ENCODE measurements around the gene PTDSS2. TPM values are rescaled to one million over a fixed set of nuclear protein-coding genes. Genes with fewer than 3 reads are reported as not detected.

The PTDSS2 gene
- polyA plus RNA-seq, 1 experiment: 25.8 TPM

GRCh38 chr11:488579-488978 lies 38.5 kb downstream of the PTDSS2 start:
- DNase-seq (ENCODE audit: low read depth): no peak

GRCh38 chr11:488992-489391 lies 38.9 kb downstream of the PTDSS2 start:
- no peak for DNase-seq (ENCODE audit: low read depth)
- ChIA-PET CTCF (no interaction called here), POLR2A (no interaction called here)
- Histone ChIP-seq H3K4me3 (ENCODE audit: low read depth, low read length) (no peak overlapping the region), H3K27me3 (ENCODE audit: control insufficient read depth, insufficient read depth, low read length) (no peaks in the 10 kb centered on the region), H3K36me3 (ENCODE audit: control insufficient read depth, insufficient read depth, low read length) (peaks cover 11% of the 10 kb centered on the region)
- TF ChIP-seq CTCF (IDR thresholded peaks at IDR 0.05; ENCODE audit: insufficient read depth, low read depth, low read length): no peak

More at GRCh38 chr11:488579-488978, 38.5 kb downstream of the PTDSS2 start:
- no peaks in the 10 kb centered on the region for H3K27me3 ChIP-seq (ENCODE audit: control insufficient read depth, insufficient read depth, low read length)
- CTCF ChIA-PET: no interaction called here
- POLR2A ChIA-PET: no interaction called here
- TF ChIP-seq CTCF (IDR thresholded peaks at IDR 0.05; ENCODE audit: insufficient read depth, low read depth, low read length): no peak
- H3K4me3 ChIP-seq (ENCODE audit: low read depth, low read length): no peak overlapping the region
- H3K36me3 ChIP-seq (ENCODE audit: control insufficient read depth, insufficient read depth, low read length): peaks cover 9% of the 10 kb centered on the region

- peaks cover 14% of the 10 kb centered on the region for H3K36me3 ChIP-seq (ENCODE audit: control insufficient read depth, insufficient read depth, low read length)
- no peak for DNase-seq (ENCODE audit: low read depth)
- TF ChIP-seq CTCF (IDR thresholded peaks at IDR 0.05; ENCODE audit: insufficient read depth, low read depth, low read length): no peak
- no peaks in the 10 kb centered on the region for H3K27me3 ChIP-seq (ENCODE audit: control insufficient read depth, insufficient read depth, low read length)
- ChIA-PET POLR2A (no interaction called here), CTCF (no interaction called here)
- H3K4me3 ChIP-seq (ENCODE audit: low read depth, low read length): no peak overlapping the region
These were observed 39.6 kb downstream of the PTDSS2 start for GRCh38 chr11:489610-490185.

- peaks cover 20% of the 10 kb centered on the region for H3K36me3 ChIP-seq (ENCODE audit: control insufficient read depth, insufficient read depth, low read length)
- TF ChIP-seq CTCF (IDR thresholded peaks at IDR 0.05; ENCODE audit: insufficient read depth, low read depth, low read length): no peak
- no peaks in the 10 kb centered on the region for H3K27me3 ChIP-seq (ENCODE audit: control insufficient read depth, insufficient read depth, low read length)
- H3K4me3 ChIP-seq (ENCODE audit: low read depth, low read length): no peak overlapping the region
- ChIA-PET POLR2A (no interaction called here), CTCF (no interaction called here)
- DNase-seq (ENCODE audit: low read depth): no peak
These were observed 40.3 kb downstream of the PTDSS2 start for GRCh38 chr11:490186-490929.

- TF ChIP-seq CTCF (IDR thresholded peaks at IDR 0.05; ENCODE audit: insufficient read depth, low read depth, low read length): no peak
- ChIA-PET POLR2A (no interaction called here), CTCF (no interaction called here)
- no peak for DNase-seq (ENCODE audit: low read depth)
- peaks cover 23% of the 10 kb centered on the region for H3K36me3 ChIP-seq (ENCODE audit: control insufficient read depth, insufficient read depth, low read length)
- no peaks in the 10 kb centered on the region for H3K27me3 ChIP-seq (ENCODE audit: control insufficient read depth, insufficient read depth, low read length)
- H3K4me3 ChIP-seq (ENCODE audit: low read depth, low read length): no peak overlapping the region
These were observed 40.8 kb downstream of the PTDSS2 start for GRCh38 chr11:490930-491260.
